HG02870 (cell line): Measurements from ENCODE around the gene DUSP2.

ENCODE experiments used
- ATAC-seq: cut with Tn5 transposase; IDR thresholded peaks from one replicate; pipeline ENCODE4 v1.9.1; 2021; ENCODE audit warnings: mild to moderate bottlenecking, moderate library complexity; ENCODE audit not compliant: unreplicated experiment

Gene DUSP2

GRCh38 chr2:96116424-96116878 is 28.8 kb downstream of the DUSP2 start, which contains the start of gene ADRA2B:
TSS of gene ADRA2B (minus strand) at chr2:96116571. CDS start at chr2:96116149, 422 bp downstream.
- ATAC-seq, result no peak

GRCh38 chr2:96115631-96116423 is 29.4 kb downstream of the DUSP2 start:
- ATAC-seq, result no peak

- no peak for ATAC-seq
Observed at GRCh38 chr2:96114903-96115581, 30.2 kb downstream of the DUSP2 start.

- no peak for ATAC-seq
Observed at GRCh38 chr2:96114546-96114902, 30.7 kb downstream of the DUSP2 start.

GRCh38 chr2:96113951-96114350 is 31.3 kb downstream of the DUSP2 start:
- ATAC-seq, result no peak

- ATAC-seq, result no peak
Observed at GRCh38 chr2:96113367-96113677, 31.9 kb downstream of the DUSP2 start.

GRCh38 chr2:96112501-96113366 is 32.5 kb downstream of the DUSP2 start:
- ATAC-seq, result no peak

GRCh38 chr2:96111823-96112500 is 33.3 kb downstream of the DUSP2 start:
- no peak for ATAC-seq

GRCh38 chr2:96111257-96111640 is 34.0 kb downstream of the DUSP2 start:
- no peak for ATAC-seq

- ATAC-seq, result no peak
Observed at GRCh38 chr2:96110621-96111256, 34.5 kb downstream of the DUSP2 start.

- ATAC-seq, result no peak
Observed at GRCh38 chr2:96109931-96110511, 35.2 kb downstream of the DUSP2 start.

- ATAC-seq, result no peak
Observed at GRCh38 chr2:96109361-96109680, 35.9 kb downstream of the DUSP2 start.

- ATAC-seq, result no peak
Observed at GRCh38 chr2:96108541-96109360, 36.5 kb downstream of the DUSP2 start.

GRCh38 chr2:96108151-96108540 is 37.1 kb downstream of the DUSP2 start:
- ATAC-seq, result no peak

- no peak for ATAC-seq
Observed at GRCh38 chr2:96107708-96108065, 37.6 kb downstream of the DUSP2 start.

- no peak for ATAC-seq
Observed at GRCh38 chr2:96106991-96107707, 38.1 kb downstream of the DUSP2 start.

GRCh38 chr2:96105994-96106715 is 39.1 kb downstream of the DUSP2 start:
- no peak for ATAC-seq
